A549 (cell line): Measurements from ENCODE around the gene DNAJC5. TPM values are rescaled to one million over a fixed set of nuclear protein-coding genes. Genes with fewer than 3 reads are reported as not detected.

Source experiments
- ATAC-seq, 2 experiments: fragments of 200-7000 bp in 1 of 2; fragments of >200 bp in 1 of 2; cut with Nextera tagmentation in 1 of 2; cut with Tn5 transposase in 1 of 2; 3 replicates each; pipeline versions ENCODE4 v1.8.0 to v1.9.1; 2018 to 2020; ENCODE audit warnings: mild to moderate bottlenecking in 1 of 2, moderate library complexity in 1 of 2
- CTCF ChIA-PET: fragments of 300-600 bp; sonication (Branson Sonifier 250); formaldehyde crosslinking; extraction: SDS; loops from one replicate; lab custom pipeline; 2021; ENCODE audit warnings: antibody characterized with exemption, inconsistent platforms; lab: Yijun Ruan, JAX
- POLR2A ChIA-PET: fragments of 350-600 bp; formaldehyde crosslinking; extraction: SDS; loops from one replicate; lab custom pipeline; 2021; ENCODE audit warnings: antibody characterized with exemption, inconsistent platforms; lab: Yijun Ruan, JAX
- DNase-seq, 2 experiments: peaks; one replicate each; pipeline versions ENCODE4 v3.0.0 to v3.0.0-alpha.2; 2011 to 2016; ENCODE audit warnings: low read depth in 1 of 2, low spot score in 1 of 2
- FAIRE-seq: peaks from 2 replicates; lab custom pipeline; 2011; peaks lifted over from hg19 to GRCh38; lab: Jason Lieb, UNC
- H3K27ac ChIP-seq, 2 experiments: fragments of >200 bp; sonication (Bioruptor Twin); formaldehyde crosslinking; 3 replicates each; pipeline ENCODE4 v1.5.1; 2016 to 2017
- H3K4me1 ChIP-seq: fragments of >200 bp; sonication (Bioruptor Twin); formaldehyde crosslinking; 3 replicates; pipeline ENCODE4 v1.6.1; 2016
- H3K4me2 ChIP-seq: fragments of >200 bp; sonication (Bioruptor Twin); formaldehyde crosslinking; 3 replicates; pipeline ENCODE4 v1.6.1; 2016
- H3K4me3 ChIP-seq: fragments of >200 bp; sonication (Bioruptor Twin); formaldehyde crosslinking; 3 replicates; pipeline ENCODE4 v1.5.1; 2016
- H3K9me3 ChIP-seq: fragments of >200 bp; sonication (Bioruptor Twin); formaldehyde crosslinking; 3 replicates; pipeline ENCODE4 v1.6.1; 2016
- BHLHE40 ChIP-seq: IDR thresholded peaks from 2 replicates; pipeline ENCODE4 v1.6.1; 2012; ENCODE audit warnings: low read depth, low read length, inconsistent platforms
- EP300 ChIP-seq, 2 experiments: fragments of >200 bp; sonication (Bioruptor Twin); formaldehyde crosslinking; IDR thresholded peaks; 2 replicates in 1 of 2; 3 replicates in 1 of 2; pipeline ENCODE4 v1.6.1; 2016 to 2017
- FOSL2 ChIP-seq, 2 experiments: fragments of 450-650 bp in 1 of 2; fragments of >200 bp in 1 of 2; sonication (Bioruptor Twin) in 1 of 2; formaldehyde crosslinking; IDR thresholded peaks; 2 replicates each; pipeline versions ENCODE4 v1.5.0 to v1.6.1; 2016 to 2020; ENCODE audit warnings: mild to moderate bottlenecking in 1 of 2, moderate library complexity in 1 of 2
- GATA3 ChIP-seq: IDR thresholded peaks from 2 replicates; pipeline ENCODE4 v1.6.1; 2012; ENCODE audit warnings: borderline replicate concordance
- MYC ChIP-seq: IDR thresholded peaks from 2 replicates; pipeline ENCODE4 v1.6.1; 2012; ENCODE audit warnings: mild to moderate bottlenecking, inconsistent platforms, low read length, improper control_type of control experiment, borderline replicate concordance
- NR3C1 ChIP-seq: fragments of >200 bp; sonication (Bioruptor Twin); formaldehyde crosslinking; IDR thresholded peaks from 3 replicates; pipeline ENCODE4 v1.6.1; 2017
- POLR2AphosphoS2 ChIP-seq: conservative IDR thresholded peaks from 2 replicates; pipeline ENCODE4 v1.6.1; 2012; ENCODE audit warnings: low read length, improper control_type of control experiment, inconsistent platforms
- RAD21 ChIP-seq, 2 experiments: fragments of >200 bp in 1 of 2; sonication (Bioruptor Twin) in 1 of 2; formaldehyde crosslinking in 1 of 2; IDR thresholded peaks in 1 of 2; conservative IDR thresholded peaks in 1 of 2; 2 replicates in 1 of 2; 3 replicates in 1 of 2; pipeline ENCODE4 v1.6.1; 2012 to 2018; ENCODE audit warnings: inconsistent platforms in 1 of 2
- RCOR1 ChIP-seq: fragments of 150-350 bp; IDR thresholded peaks from 2 replicates; pipeline ENCODE4 v1.6.1; 2014; ENCODE audit warnings: antibody characterized with exemption, low read length, low read depth
- SMC3 ChIP-seq: fragments of >200 bp; sonication (Bioruptor Twin); formaldehyde crosslinking; IDR thresholded peaks from 3 replicates; pipeline ENCODE4 v1.6.1; 2018; ENCODE audit warnings: inconsistent platforms
- SREBF2 ChIP-seq: fragments of 450-650 bp; IDR thresholded peaks from 2 replicates; pipeline ENCODE4 v1.6.1; 2014; ENCODE audit warnings: mild to moderate bottlenecking, moderate library complexity
- TP53 ChIP-seq: fragments of 250-450 bp; sonication (Bioruptor Pico); IDR thresholded peaks from 2 replicates; pipeline ENCODE4 v1.5.0; 2021; ENCODE audit warnings: mild to moderate bottlenecking, moderate library complexity
- ZC3H11A ChIP-seq: fragments of 450-650 bp; IDR thresholded peaks from 2 replicates; pipeline ENCODE4 v1.6.1; 2014; ENCODE audit warnings: antibody characterized with exemption, mild to moderate bottlenecking
- ZSCAN20 ChIP-seq: fragments of 250-450 bp; sonication (Bioruptor Pico); IDR thresholded peaks from 2 replicates; pipeline ENCODE4 v1.8.0; 2022; ENCODE audit warnings: mild to moderate bottlenecking, moderate library complexity
- WGBS: methylation state at CpG from one replicate; pipeline ENCODE4 v1.1.6; 2017; ENCODE audit errors: missing lambda C conversion rate; 5-methylcytosine and 5-hydroxymethylcytosine counted together
- polyA plus RNA-seq, 4 experiments: library from polyadenylated mRNA; depleted of rRNA in 3 of 4; stranded (reverse); fragments of >200 nt; fragmentation: RNase III in 1 of 4; extraction: RNeasy Plus Mini Kit Qiagen cat#74134 plus additional on column Dnase treatment in 1 of 4; gene quantifications; 2 replicates in 3 of 4; 3 replicates in 1 of 4; pipeline ENCODE4 v1.2.3, GENCODE V29; 2011 to 2017
- TF ChIP-seq, protein P1 (sequence below): fragments of 150-350 bp; IDR thresholded peaks from 2 replicates; pipeline ENCODE4 v1.6.1; 2014; ENCODE audit warnings: low read depth, mild to moderate bottlenecking, low read length
- TF ChIP-seq, protein P2 (sequence below): fragments of 250-450 bp; sonication (Bioruptor Pico); IDR thresholded peaks from 2 replicates; pipeline ENCODE4 v1.5.0; 2020; ENCODE audit warnings: low read depth, mild to moderate bottlenecking, moderate library complexity
- TF ChIP-seq, protein P3 (sequence below): fragments of 450-650 bp; IDR thresholded peaks from 2 replicates; pipeline ENCODE4 v1.6.1; 2014; ENCODE audit warnings: antibody characterized with exemption
- TF ChIP-seq, protein P4 (sequence below): fragments of >200 bp; sonication (Bioruptor Twin); formaldehyde crosslinking; IDR thresholded peaks from 3 replicates; pipeline ENCODE4 v1.5.1; 2016
- TF ChIP-seq, protein P5 (sequence below): fragments of >200 bp; sonication (Bioruptor Twin); formaldehyde crosslinking; IDR thresholded peaks from 3 replicates; pipeline ENCODE4 v1.6.1; 2016
- TF ChIP-seq, protein P6 (sequence below): IDR thresholded peaks from 2 replicates; pipeline ENCODE4 v1.6.1; 2012; ENCODE audit warnings: low read depth, borderline replicate concordance
- TF ChIP-seq, protein P7 (sequence below): IDR thresholded peaks from 2 replicates; pipeline ENCODE4 v1.6.1; 2012

DNAJC5 gene
- polyA plus RNA-seq, 2 of the 4 experiments (the other 2 are of a cell fraction), result 20.4 to 23.2 TPM

DNA sequence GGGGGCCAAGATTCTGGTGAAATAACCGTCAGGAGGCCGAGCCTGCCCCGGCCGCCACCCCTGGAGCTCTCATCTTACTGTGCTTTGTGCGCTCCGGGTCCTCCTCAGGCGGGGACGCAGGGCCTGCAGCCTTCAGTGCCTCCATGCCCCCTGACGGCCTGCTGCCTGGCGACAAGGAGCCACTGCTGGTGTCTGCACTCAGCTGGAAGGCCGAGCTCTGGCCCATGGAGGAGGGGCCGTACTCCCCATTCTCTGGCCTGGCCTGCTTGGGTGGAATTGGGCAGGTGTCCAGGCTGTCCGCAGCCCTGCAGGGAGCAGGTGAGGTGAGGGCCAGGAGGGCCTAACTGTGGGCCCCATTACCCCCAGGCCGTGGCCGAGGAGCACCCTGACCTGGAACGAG is 69.5 kb downstream of the DNAJC5 start:
- no peaks in the 10 kb centered on the region for H3K9me3 ChIP-seq
- H3K4me2 ChIP-seq, result no peak overlapping the region
- H3K4me1 ChIP-seq, result peaks cover 7% of the 10 kb centered on the region; the same call in 2 of the 3 replicates
- TF ChIP-seq, protein P1, sequence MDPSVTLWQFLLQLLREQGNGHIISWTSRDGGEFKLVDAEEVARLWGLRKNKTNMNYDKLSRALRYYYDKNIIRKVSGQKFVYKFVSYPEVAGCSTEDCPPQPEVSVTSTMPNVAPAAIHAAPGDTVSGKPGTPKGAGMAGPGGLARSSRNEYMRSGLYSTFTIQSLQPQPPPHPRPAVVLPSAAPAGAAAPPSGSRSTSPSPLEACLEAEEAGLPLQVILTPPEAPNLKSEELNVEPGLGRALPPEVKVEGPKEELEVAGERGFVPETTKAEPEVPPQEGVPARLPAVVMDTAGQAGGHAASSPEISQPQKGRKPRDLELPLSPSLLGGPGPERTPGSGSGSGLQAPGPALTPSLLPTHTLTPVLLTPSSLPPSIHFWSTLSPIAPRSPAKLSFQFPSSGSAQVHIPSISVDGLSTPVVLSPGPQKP, result no peak
- TF ChIP-seq RCOR1 (no peak), SMC3 (no peak), NR3C1 (no peak), TP53 (no peak)
- TF ChIP-seq, protein P2, sequence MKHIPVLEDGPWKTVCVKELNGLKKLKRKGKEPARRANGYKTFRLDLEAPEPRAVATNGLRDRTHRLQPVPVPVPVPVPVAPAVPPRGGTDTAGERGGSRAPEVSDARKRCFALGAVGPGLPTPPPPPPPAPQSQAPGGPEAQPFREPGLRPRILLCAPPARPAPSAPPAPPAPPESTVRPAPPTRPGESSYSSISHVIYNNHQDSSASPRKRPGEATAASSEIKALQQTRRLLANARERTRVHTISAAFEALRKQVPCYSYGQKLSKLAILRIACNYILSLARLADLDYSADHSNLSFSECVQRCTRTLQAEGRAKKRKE (CRISPR knock-in tag), result no peak
- TF ChIP-seq, protein P3, sequence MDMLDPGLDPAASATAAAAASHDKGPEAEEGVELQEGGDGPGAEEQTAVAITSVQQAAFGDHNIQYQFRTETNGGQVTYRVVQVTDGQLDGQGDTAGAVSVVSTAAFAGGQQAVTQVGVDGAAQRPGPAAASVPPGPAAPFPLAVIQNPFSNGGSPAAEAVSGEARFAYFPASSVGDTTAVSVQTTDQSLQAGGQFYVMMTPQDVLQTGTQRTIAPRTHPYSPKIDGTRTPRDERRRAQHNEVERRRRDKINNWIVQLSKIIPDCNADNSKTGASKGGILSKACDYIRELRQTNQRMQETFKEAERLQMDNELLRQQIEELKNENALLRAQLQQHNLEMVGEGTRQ, result no peak
- TF ChIP-seq, protein P4, sequence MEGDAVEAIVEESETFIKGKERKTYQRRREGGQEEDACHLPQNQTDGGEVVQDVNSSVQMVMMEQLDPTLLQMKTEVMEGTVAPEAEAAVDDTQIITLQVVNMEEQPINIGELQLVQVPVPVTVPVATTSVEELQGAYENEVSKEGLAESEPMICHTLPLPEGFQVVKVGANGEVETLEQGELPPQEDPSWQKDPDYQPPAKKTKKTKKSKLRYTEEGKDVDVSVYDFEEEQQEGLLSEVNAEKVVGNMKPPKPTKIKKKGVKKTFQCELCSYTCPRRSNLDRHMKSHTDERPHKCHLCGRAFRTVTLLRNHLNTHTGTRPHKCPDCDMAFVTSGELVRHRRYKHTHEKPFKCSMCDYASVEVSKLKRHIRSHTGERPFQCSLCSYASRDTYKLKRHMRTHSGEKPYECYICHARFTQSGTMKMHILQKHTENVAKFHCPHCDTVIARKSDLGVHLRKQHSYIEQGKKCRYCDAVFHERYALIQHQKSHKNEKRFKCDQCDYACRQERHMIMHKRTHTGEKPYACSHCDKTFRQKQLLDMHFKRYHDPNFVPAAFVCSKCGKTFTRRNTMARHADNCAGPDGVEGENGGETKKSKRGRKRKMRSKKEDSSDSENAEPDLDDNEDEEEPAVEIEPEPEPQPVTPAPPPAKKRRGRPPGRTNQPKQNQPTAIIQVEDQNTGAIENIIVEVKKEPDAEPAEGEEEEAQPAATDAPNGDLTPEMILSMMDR, result no peak
- TF ChIP-seq, protein P5, sequence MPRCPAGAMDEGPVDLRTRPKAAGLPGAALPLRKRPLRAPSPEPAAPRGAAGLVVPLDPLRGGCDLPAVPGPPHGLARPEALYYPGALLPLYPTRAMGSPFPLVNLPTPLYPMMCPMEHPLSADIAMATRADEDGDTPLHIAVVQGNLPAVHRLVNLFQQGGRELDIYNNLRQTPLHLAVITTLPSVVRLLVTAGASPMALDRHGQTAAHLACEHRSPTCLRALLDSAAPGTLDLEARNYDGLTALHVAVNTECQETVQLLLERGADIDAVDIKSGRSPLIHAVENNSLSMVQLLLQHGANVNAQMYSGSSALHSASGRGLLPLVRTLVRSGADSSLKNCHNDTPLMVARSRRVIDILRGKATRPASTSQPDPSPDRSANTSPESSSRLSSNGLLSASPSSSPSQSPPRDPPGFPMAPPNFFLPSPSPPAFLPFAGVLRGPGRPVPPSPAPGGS, result no peak
- TF ChIP-seq, protein P6, sequence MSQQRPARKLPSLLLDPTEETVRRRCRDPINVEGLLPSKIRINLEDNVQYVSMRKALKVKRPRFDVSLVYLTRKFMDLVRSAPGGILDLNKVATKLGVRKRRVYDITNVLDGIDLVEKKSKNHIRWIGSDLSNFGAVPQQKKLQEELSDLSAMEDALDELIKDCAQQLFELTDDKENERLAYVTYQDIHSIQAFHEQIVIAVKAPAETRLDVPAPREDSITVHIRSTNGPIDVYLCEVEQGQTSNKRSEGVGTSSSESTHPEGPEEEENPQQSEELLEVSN, result no peak
- TF ChIP-seq, protein P7, sequence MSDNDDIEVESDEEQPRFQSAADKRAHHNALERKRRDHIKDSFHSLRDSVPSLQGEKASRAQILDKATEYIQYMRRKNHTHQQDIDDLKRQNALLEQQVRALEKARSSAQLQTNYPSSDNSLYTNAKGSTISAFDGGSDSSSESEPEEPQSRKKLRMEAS, result no peak
- 94% methylated on average over 16 of the region's 16 CpGs for WGBS
- no peak; a peak in 1 of 6 replicates for ATAC-seq
- FAIRE-seq, result no peak
- ChIA-PET POLR2A (no interaction called here), CTCF (interaction anchor here (0.6 to 4.6 kb wide), 3 partner anchors 10 to 427 kb away, joined by 3 to 44 read pairs (median 5); partner anchors contain the start of gene PRPF6)
- H3K4me3 ChIP-seq, result no peak overlapping the region
- no peak for DNase-seq
- no peak overlapping the region for H3K27ac ChIP-seq

DNA sequence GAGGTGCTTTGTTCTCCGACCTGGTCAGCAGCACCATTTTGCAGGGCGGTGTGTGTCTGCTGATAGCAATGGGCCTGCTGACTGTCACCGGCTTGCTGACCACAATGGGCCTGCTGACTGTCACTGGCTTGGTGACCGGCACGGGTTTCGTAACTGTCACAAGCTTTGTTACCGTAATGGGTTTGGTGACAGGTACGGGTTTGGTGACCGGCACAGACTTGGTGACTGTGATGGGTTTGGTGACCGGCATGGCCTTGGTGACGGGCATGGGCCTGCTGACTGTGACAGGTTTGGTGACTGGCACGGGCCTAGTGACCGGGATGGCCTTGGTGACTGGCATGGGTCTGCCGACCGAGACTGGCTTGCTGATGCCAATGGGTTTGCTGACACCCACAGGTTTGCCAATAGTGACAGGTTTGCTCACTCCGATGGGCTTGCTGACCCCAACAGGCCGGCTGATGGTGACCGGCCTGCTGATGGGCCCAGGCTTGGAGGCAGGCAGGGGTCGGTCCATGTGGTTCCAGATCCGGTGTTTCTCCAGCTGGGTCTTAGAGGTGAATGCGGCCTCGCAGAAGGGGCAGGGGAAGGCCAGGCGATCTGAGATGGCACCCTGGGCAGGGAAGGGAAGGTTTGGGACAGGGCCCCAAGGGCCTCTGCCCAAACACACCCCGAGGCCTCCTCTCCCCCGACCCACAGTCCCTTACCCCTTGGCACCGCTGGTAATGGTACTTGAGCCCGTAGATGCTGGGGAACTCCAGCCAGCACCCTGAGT is 71.4 kb downstream of the DNAJC5 start:
- Histone ChIP-seq H3K4me2 (no peak overlapping the region), H3K27ac (no peak overlapping the region), H3K9me3 (no peaks in the 10 kb centered on the region), H3K4me3 (no peak overlapping the region), H3K4me1 (peaks cover 13% of the 10 kb centered on the region; the same call in 2 of the 3 replicates)
- WGBS, result 95% methylated on average over 18 of the region's 27 CpGs
- no peak for DNase-seq
- ChIA-PET CTCF (interaction anchor here (1.9 to 2.4 kb wide), 2 partner anchors 10 to 14 kb away, joined by 4 to 10 read pairs; partner anchors contain the start of genes PRPF6 and UCKL1), POLR2A (interaction anchor here (0.6 kb wide), 1 partner anchor 240 kb away, joined by 4 read pairs; no protein-coding TSS in a partner anchor)
- no peak for FAIRE-seq
- no peak for ATAC-seq
- TF ChIP-seq ZSCAN20 (CRISPR knock-in tag) (no peak), POLR2AphosphoS2 (no peak), FOSL2 (IDR thresholded peaks at IDR 0.05) (no peak), FOSL2 (CRISPR knock-in tag; IDR thresholded peaks at IDR 0.05) (no peak), NR3C1 (no peak), EP300 (IDR thresholded peaks at IDR 0.05) (no peak), MYC (no peak), GATA3 (no peak), SREBF2 (no peak), BHLHE40 (no peak), RAD21 (conservative IDR thresholded peaks at IDR 0.05 in 1 of 2, IDR thresholded peaks at IDR 0.05 in 1 of 2) (no peak), ZC3H11A (no peak)
